ENCODE measurements around the gene AUTS2. TPM values are rescaled to one million over a fixed set of nuclear protein-coding genes. Genes with fewer than 3 reads are reported as not detected.

The AUTS2 gene
- total RNA-seq, 1 experiment from 2014 or later = 38.5 TPM

- no peaks in the 10 kb centered on the region for H3K9me3 ChIP-seq (ENCODE audit: low read length)
- H3K4me2 ChIP-seq (ENCODE audit: low read depth, low read length, poor library complexity, severe bottlenecking) = no peak overlapping the region
- no peaks in the 10 kb centered on the region for H3K79me2 ChIP-seq (ENCODE audit: low read length)
- peaks cover 10% of the 10 kb centered on the region for H3K4me1 ChIP-seq (ENCODE audit: low read length)
- no peaks in the 10 kb centered on the region for H3K36me3 ChIP-seq (ENCODE audit: insufficient read depth, low read length)
- H4K20me1 ChIP-seq (ENCODE audit: insufficient read depth, low read depth, low read length) = no peaks in the 10 kb centered on the region
- no peak overlapping the region for H2AFZ ChIP-seq (ENCODE audit: low read length)
- H3K9me2 ChIP-seq (replicated peaks; ENCODE audit: insufficient read depth, low read length) = no peaks in the 10 kb centered on the region
- H3K4me3 ChIP-seq (ENCODE audit: low read length) = no peak overlapping the region
- no peak overlapping the region for H3K27ac ChIP-seq (ENCODE audit: low read length)
- no peak overlapping the region for H3K9ac ChIP-seq (ENCODE audit: low read length)
- DNase-seq = no peak
- H3K27me3 ChIP-seq (ENCODE audit: low read length) = no peaks in the 10 kb centered on the region
Measured at GRCh38 chr7:70472601-70473237, 874.4 kb downstream of the AUTS2 start.

- H4K20me1 ChIP-seq (ENCODE audit: insufficient read depth, low read depth, low read length) = no peaks in the 10 kb centered on the region
- H3K9me2 ChIP-seq (replicated peaks; ENCODE audit: insufficient read depth, low read length) = no peaks in the 10 kb centered on the region
- no peak overlapping the region for H3K9ac ChIP-seq (ENCODE audit: low read length)
- H3K27ac ChIP-seq (ENCODE audit: low read length) = no peak overlapping the region
- no peak for DNase-seq
- no peak overlapping the region for H2AFZ ChIP-seq (ENCODE audit: low read length)
- H3K4me2 ChIP-seq (ENCODE audit: low read depth, low read length, poor library complexity, severe bottlenecking) = no peak overlapping the region
- no peaks in the 10 kb centered on the region for H3K79me2 ChIP-seq (ENCODE audit: low read length)
- H3K36me3 ChIP-seq (ENCODE audit: insufficient read depth, low read length) = no peaks in the 10 kb centered on the region
- H3K4me1 ChIP-seq (ENCODE audit: low read length) = peaks cover 11% of the 10 kb centered on the region
- H3K4me3 ChIP-seq (ENCODE audit: low read length) = no peak overlapping the region
- H3K27me3 ChIP-seq (ENCODE audit: low read length) = no peaks in the 10 kb centered on the region
- no peaks in the 10 kb centered on the region for H3K9me3 ChIP-seq (ENCODE audit: low read length)
Measured at GRCh38 chr7:70474639-70475234, 876.5 kb downstream of the AUTS2 start.

- peaks cover 11% of the 10 kb centered on the region for H3K4me1 ChIP-seq (ENCODE audit: low read length)
- H3K27ac ChIP-seq (ENCODE audit: low read length) = no peak overlapping the region
- no peaks in the 10 kb centered on the region for H3K79me2 ChIP-seq (ENCODE audit: low read length)
- H3K9me2 ChIP-seq (replicated peaks; ENCODE audit: insufficient read depth, low read length) = no peaks in the 10 kb centered on the region
- DNase-seq = no peak
- H3K4me3 ChIP-seq (ENCODE audit: low read length) = no peak overlapping the region
- H3K27me3 ChIP-seq (ENCODE audit: low read length) = no peaks in the 10 kb centered on the region
- H3K9me3 ChIP-seq (ENCODE audit: low read length) = no peaks in the 10 kb centered on the region
- no peaks in the 10 kb centered on the region for H3K36me3 ChIP-seq (ENCODE audit: insufficient read depth, low read length)
- H3K9ac ChIP-seq (ENCODE audit: low read length) = no peak overlapping the region
- no peak overlapping the region for H2AFZ ChIP-seq (ENCODE audit: low read length)
- no peaks in the 10 kb centered on the region for H4K20me1 ChIP-seq (ENCODE audit: insufficient read depth, low read depth, low read length)
- no peak overlapping the region for H3K4me2 ChIP-seq (ENCODE audit: low read depth, low read length, poor library complexity, severe bottlenecking)
Measured at GRCh38 chr7:70477036-70478010, 879.0 kb downstream of the AUTS2 start.

- H3K79me2 ChIP-seq (ENCODE audit: low read length) = no peaks in the 10 kb centered on the region
- H4K20me1 ChIP-seq (ENCODE audit: insufficient read depth, low read depth, low read length) = no peaks in the 10 kb centered on the region
- H3K9me2 ChIP-seq (replicated peaks; ENCODE audit: insufficient read depth, low read length) = no peaks in the 10 kb centered on the region
- no peak overlapping the region for H3K27ac ChIP-seq (ENCODE audit: low read length)
- H3K36me3 ChIP-seq (ENCODE audit: insufficient read depth, low read length) = no peaks in the 10 kb centered on the region
- DNase-seq = no peak
- H3K4me1 ChIP-seq (ENCODE audit: low read length) = peaks cover 11% of the 10 kb centered on the region
- H3K9me3 ChIP-seq (ENCODE audit: low read length) = no peaks in the 10 kb centered on the region
- no peak overlapping the region for H3K4me3 ChIP-seq (ENCODE audit: low read length)
- H3K27me3 ChIP-seq (ENCODE audit: low read length) = 0 out of 2 replicates have a peak, but pooled peaks cover 2% of the 10 kb centered on the region
- no peak overlapping the region for H3K9ac ChIP-seq (ENCODE audit: low read length)
- no peak overlapping the region for H2AFZ ChIP-seq (ENCODE audit: low read length)
- no peak overlapping the region for H3K4me2 ChIP-seq (ENCODE audit: low read depth, low read length, poor library complexity, severe bottlenecking)
Measured at GRCh38 chr7:70479153-70480021, 881.1 kb downstream of the AUTS2 start.

GRCh38 chr7:70480927-70481569 is 882.8 kb downstream of the AUTS2 start:
- Histone ChIP-seq H3K9me3 (ENCODE audit: low read length) (no peaks in the 10 kb centered on the region), H3K4me3 (ENCODE audit: low read length) (no peak overlapping the region), H3K27me3 (ENCODE audit: low read length) (0 out of 2 replicates have a peak, but pooled peaks cover 2% of the 10 kb centered on the region), H3K9ac (ENCODE audit: low read length) (no peak overlapping the region), H3K27ac (ENCODE audit: low read length) (no peak overlapping the region), H4K20me1 (ENCODE audit: insufficient read depth, low read depth, low read length) (no peaks in the 10 kb centered on the region), H3K79me2 (ENCODE audit: low read length) (no peaks in the 10 kb centered on the region), H3K4me2 (ENCODE audit: low read depth, low read length, poor library complexity, severe bottlenecking) (no peak overlapping the region), H3K9me2 (replicated peaks; ENCODE audit: insufficient read depth, low read length) (no peaks in the 10 kb centered on the region), H3K36me3 (ENCODE audit: insufficient read depth, low read length) (no peaks in the 10 kb centered on the region), H3K4me1 (ENCODE audit: low read length) (peaks cover 11% of the 10 kb centered on the region), H2AFZ (ENCODE audit: low read length) (no peak overlapping the region)
- no peak for DNase-seq

GRCh38 chr7:70481570-70482123 is 883.4 kb downstream of the AUTS2 start:
- H3K4me2 ChIP-seq (ENCODE audit: low read depth, low read length, poor library complexity, severe bottlenecking) = no peak overlapping the region
- no peak overlapping the region for H3K4me3 ChIP-seq (ENCODE audit: low read length)
- DNase-seq = no peak
- H2AFZ ChIP-seq (ENCODE audit: low read length) = no peak overlapping the region
- H3K79me2 ChIP-seq (ENCODE audit: low read length) = no peaks in the 10 kb centered on the region
- no peak overlapping the region for H3K27ac ChIP-seq (ENCODE audit: low read length)
- H4K20me1 ChIP-seq (ENCODE audit: insufficient read depth, low read depth, low read length) = no peaks in the 10 kb centered on the region
- H3K27me3 ChIP-seq (ENCODE audit: low read length) = 0 out of 2 replicates have a peak, but pooled peaks cover 2% of the 10 kb centered on the region
- H3K4me1 ChIP-seq (ENCODE audit: low read length) = peaks cover 11% of the 10 kb centered on the region
- no peaks in the 10 kb centered on the region for H3K9me2 ChIP-seq (replicated peaks; ENCODE audit: insufficient read depth, low read length)
- no peaks in the 10 kb centered on the region for H3K36me3 ChIP-seq (ENCODE audit: insufficient read depth, low read length)
- H3K9me3 ChIP-seq (ENCODE audit: low read length) = no peaks in the 10 kb centered on the region
- H3K9ac ChIP-seq (ENCODE audit: low read length) = no peak overlapping the region

- H3K36me3 ChIP-seq (ENCODE audit: insufficient read depth, low read length) = no peaks in the 10 kb centered on the region
- H3K9ac ChIP-seq (ENCODE audit: low read length) = no peak overlapping the region
- no peaks in the 10 kb centered on the region for H3K9me2 ChIP-seq (replicated peaks; ENCODE audit: insufficient read depth, low read length)
- H3K4me2 ChIP-seq (ENCODE audit: low read depth, low read length, poor library complexity, severe bottlenecking) = no peak overlapping the region
- 0 out of 2 replicates have a peak, but pooled peaks cover 2% of the 10 kb centered on the region for H3K27me3 ChIP-seq (ENCODE audit: low read length)
- DNase-seq = no peak
- no peaks in the 10 kb centered on the region for H3K4me1 ChIP-seq (ENCODE audit: low read length)
- no peak overlapping the region for H3K4me3 ChIP-seq (ENCODE audit: low read length)
- H3K27ac ChIP-seq (ENCODE audit: low read length) = no peak overlapping the region
- H3K9me3 ChIP-seq (ENCODE audit: low read length) = no peaks in the 10 kb centered on the region
- H4K20me1 ChIP-seq (ENCODE audit: insufficient read depth, low read depth, low read length) = no peaks in the 10 kb centered on the region
- no peaks in the 10 kb centered on the region for H3K79me2 ChIP-seq (ENCODE audit: low read length)
- H2AFZ ChIP-seq (ENCODE audit: low read length) = no peak overlapping the region
Measured at GRCh38 chr7:70484255-70484654, 886.0 kb downstream of the AUTS2 start.

Data from Karpas-422 (cell line).